ENCODE results near the gene FBLN5.

The FBLN5 gene

DNA sequence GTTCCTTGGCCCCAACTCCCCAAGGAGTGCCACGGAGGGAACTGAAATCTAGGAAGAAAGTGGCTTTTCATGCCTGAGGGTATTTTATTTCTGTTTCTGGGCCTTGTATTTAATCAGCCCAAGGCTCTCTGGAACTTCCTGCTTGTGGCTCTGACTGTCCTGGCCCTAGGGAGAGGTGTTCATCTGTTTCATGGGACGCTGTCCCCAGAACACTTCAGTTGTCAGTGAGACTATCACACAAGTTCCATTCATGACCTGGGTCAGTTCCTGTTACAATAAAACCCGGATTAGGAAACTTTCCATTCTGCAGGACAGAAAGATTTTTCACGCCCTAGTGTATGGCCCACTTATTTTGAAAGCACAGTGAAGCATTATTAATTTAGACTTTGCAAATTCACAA is 61.7 kb downstream of the FBLN5 start:
- DNase-seq (ENCODE audit: low read depth, low spot score): no peak
- TF ChIP-seq CTCF (IDR thresholded peaks at IDR 0.05; ENCODE audit: insufficient read depth, low read length, missing control alignments): no peak
- H3K4me3 ChIP-seq (ENCODE audit: low read depth, low read length): no peak overlapping the region
- POLR2A ChIA-PET: no interaction called here
- CTCF ChIA-PET: no interaction called here

GRCh38 chr14:91885113-91885712 is 62.3 kb downstream of the FBLN5 start:
- CTCF ChIA-PET: no interaction called here
- no peak for TF ChIP-seq CTCF (IDR thresholded peaks at IDR 0.05; ENCODE audit: insufficient read depth, low read length, missing control alignments)
- no peak for DNase-seq (ENCODE audit: low read depth, low spot score)
- POLR2A ChIA-PET: no interaction called here
- H3K4me3 ChIP-seq (ENCODE audit: low read depth, low read length): no peak overlapping the region

DNA sequence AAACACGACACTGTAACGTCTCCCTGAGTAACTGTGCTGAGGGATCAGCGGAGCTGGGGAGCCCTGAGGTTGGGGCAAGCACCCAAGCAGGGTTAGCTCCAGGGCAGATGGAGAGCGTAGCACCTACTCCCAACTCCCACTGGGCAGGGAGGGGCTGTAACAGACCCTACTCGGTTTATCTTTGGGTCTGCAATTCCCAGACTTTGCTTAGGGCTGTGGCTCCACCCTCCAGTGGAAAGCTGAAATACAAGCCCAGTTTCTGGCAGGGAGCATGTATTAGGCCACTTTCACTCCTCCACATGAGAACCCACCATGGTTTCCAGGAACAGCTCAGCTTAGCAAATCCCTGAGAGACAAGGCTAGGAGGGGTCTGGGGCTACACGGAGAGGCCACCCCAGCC is 62.8 kb downstream of the FBLN5 start:
- no peak for TF ChIP-seq CTCF (IDR thresholded peaks at IDR 0.05; ENCODE audit: insufficient read depth, low read length, missing control alignments)
- ChIA-PET CTCF (no interaction called here), POLR2A (no interaction called here)
- no peak for DNase-seq (ENCODE audit: low read depth, low spot score)
- no peak overlapping the region for H3K4me3 ChIP-seq (ENCODE audit: low read depth, low read length)

- TF ChIP-seq CTCF (IDR thresholded peaks at IDR 0.05; ENCODE audit: insufficient read depth, low read length, missing control alignments): no peak
- no peak for DNase-seq (ENCODE audit: low read depth, low spot score)
- ChIA-PET CTCF (no interaction called here), POLR2A (no interaction called here)
- no peak overlapping the region for H3K4me3 ChIP-seq (ENCODE audit: low read depth, low read length)
Observed at GRCh38 chr14:91883753-91884152, 63.7 kb downstream of the FBLN5 start.

DNA sequence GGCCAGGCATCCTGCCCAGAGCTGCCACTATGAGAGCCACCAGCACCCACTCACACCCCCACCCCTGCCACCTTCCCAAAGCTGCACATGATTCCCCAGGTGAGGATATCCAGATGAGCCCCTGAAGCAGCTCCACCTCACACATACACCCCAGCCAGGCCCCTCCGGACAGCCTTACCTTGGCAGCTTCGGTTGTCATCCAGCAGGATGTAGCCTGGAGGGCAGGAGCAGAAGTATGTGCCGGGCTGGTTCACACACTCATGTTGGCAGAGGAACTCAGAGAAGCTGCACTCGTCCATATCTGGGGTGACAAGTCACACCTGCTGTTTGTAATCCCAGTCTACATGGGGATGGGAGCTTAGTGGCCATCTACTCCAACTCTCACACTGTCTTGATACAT is 64.7 kb downstream of the FBLN5 start:
- ChIA-PET POLR2A (no interaction called here), CTCF (no interaction called here)
- TF ChIP-seq CTCF (IDR thresholded peaks at IDR 0.05; ENCODE audit: insufficient read depth, low read length, missing control alignments): no peak
- DNase-seq (ENCODE audit: low read depth, low spot score): no peak
- no peak overlapping the region for H3K4me3 ChIP-seq (ENCODE audit: low read depth, low read length)

DNA sequence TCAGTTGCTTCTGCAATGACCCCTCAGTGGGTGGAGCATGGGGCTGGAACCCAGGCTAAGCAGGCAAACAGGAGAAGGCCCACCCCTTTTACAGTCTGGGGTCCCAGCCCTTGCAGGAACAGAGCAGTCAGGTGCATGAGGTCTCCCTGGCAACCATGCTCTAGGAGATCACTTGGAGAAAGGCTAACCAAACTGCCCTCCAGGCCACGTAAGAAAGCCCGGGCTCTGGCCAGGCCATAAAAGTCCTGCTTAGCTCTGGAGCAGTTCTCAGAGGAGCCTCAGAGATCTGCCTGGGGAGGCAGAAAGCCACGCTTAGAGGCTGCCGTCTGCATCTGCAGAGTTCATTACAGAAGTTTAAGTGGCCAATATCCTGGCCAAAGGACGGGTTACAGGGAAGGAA is 65.1 kb downstream of the FBLN5 start:
- CTCF ChIA-PET: no interaction called here
- POLR2A ChIA-PET: no interaction called here
- no peak for TF ChIP-seq CTCF (IDR thresholded peaks at IDR 0.05; ENCODE audit: insufficient read depth, low read length, missing control alignments)
- no peak overlapping the region for H3K4me3 ChIP-seq (ENCODE audit: low read depth, low read length)
- DNase-seq (ENCODE audit: low read depth, low spot score): no peak

Measured in AG04449 (cell line).